Hematopoietic multipotent progenitor cell (in vitro differentiated cells): ENCODE data around the gene STPG4. TPM values are rescaled to one million over a fixed set of nuclear protein-coding genes. Genes with fewer than 3 reads are reported as not detected.

Experiments
- DNase-seq, 3 donors: peaks; one replicate each; pipeline ENCODE4 v3.0.0-alpha.2; 2011 to 2015; ENCODE audit warnings: low read depth in 2 of 3, low spot score in 2 of 3
- total RNA-seq: library from RNA; depleted of rRNA; stranded (reverse); fragments of >200 nt; gene quantifications from one replicate; pipeline ENCODE4 v1.2.3, GENCODE V29; 2012

Gene STPG4
- total RNA-seq, 1 donor: not detected

GRCh38 chr2:47074691-47075090 is 80.4 kb downstream of the STPG4 start:
- no peak for DNase-seq

DNA sequence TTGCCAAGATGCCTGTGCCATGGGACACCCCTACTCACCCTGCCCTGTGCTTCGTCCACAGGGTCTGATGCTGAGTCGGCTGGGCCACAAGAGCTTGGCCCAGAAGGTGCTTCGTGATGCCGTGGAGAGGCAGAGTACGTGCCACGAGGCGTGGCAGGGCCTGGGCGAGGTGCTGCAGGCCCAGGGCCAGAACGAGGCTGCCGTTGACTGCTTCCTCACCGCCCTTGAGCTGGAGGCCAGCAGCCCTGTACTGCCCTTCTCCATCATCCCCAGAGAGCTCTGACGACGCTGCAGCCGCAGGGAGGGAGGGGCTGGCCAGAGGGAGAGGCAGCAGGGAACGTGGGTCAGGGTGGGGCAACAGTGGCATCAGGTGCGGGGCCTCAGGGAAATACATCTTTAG is 81.5 kb downstream of the STPG4 start:
- no peak for DNase-seq

DNA sequence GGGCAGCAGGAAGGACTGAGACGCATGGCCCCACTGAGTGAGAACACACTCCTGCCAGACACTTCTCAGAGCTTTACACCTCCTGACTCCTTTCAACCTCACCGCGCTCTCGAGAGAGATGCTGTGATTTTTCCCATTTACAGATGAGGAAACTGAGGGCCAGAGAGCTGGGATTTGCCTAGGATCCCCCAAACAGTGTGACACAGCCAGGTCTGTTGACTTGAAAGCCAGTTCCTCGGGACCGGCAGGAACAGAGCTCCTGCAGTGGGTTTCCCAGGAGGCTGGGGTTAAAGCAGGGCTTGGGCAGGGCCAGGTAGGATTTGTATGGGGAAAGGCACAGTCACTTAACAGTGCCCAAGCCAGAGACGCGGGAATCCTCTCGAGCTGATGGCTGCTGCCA is 81.9 kb downstream of the STPG4 start:
- DNase-seq: no peak

DNA sequence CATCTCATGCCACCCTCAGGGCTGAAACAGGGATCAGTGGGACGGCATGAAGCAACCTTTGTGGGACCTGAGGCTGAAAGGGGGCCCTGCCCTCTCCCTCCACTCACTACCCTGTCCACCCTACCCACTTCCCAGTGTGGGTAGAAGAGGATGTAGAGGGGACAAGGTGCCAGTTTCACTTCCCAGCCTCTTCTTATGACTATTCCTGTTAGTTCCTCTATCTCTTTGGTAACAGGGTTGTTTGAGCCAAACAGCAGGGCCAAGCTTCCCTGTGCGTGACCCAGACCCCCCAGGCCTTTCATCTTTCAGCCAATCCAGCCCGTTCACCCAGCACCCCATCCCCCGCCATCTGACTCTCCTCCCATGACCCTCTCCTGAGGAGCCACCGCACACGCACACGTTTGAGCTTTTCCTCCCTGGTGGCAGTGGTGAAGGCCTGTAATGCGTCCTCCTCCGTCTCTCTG is 82.3 kb downstream of the STPG4 start:
- peak in 2 of 3 donors; percentile 25 to 54 for DNase-seq

DNA sequence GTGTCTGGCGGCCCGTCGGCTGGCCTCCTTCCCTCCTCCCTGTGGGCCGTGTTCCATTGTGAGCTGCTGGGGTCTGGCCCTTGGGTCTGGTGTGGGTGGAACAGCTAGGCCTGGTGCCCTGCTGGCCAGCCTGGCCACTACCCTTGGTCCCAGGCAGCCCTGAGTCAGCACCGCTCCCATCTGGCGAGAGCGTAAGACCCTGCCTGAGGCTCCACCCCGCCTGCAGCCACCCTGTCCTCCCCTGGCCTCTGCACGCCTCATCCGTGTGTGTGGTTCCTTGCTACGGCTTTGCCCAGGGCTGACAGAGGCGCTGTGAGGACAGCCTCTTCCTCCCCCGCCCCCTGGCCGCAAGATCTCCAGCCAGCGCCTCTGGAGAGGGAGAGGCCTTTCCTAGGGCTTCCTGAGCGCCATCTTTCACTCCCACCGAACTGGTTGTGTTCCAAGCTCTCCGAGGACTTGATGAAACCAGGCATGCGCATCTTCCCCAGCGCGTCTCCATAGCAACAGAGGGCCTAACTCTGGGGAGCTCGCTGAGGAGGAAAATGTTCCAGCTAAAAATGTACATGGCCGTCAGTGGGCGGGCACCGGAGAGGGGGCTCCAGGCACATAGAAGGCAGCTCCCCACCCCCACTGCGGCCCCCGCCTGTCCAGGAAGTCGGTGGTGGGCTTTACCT is 83.0 kb downstream of the STPG4 start:
- peak in 1 of 3 donors; percentile 19 for DNase-seq

- DNase-seq: peak in 2 of 3 donors; percentile 83 to 91
Observed at GRCh38 chr2:47070920-47071824, 83.9 kb downstream of the STPG4 start.

DNA sequence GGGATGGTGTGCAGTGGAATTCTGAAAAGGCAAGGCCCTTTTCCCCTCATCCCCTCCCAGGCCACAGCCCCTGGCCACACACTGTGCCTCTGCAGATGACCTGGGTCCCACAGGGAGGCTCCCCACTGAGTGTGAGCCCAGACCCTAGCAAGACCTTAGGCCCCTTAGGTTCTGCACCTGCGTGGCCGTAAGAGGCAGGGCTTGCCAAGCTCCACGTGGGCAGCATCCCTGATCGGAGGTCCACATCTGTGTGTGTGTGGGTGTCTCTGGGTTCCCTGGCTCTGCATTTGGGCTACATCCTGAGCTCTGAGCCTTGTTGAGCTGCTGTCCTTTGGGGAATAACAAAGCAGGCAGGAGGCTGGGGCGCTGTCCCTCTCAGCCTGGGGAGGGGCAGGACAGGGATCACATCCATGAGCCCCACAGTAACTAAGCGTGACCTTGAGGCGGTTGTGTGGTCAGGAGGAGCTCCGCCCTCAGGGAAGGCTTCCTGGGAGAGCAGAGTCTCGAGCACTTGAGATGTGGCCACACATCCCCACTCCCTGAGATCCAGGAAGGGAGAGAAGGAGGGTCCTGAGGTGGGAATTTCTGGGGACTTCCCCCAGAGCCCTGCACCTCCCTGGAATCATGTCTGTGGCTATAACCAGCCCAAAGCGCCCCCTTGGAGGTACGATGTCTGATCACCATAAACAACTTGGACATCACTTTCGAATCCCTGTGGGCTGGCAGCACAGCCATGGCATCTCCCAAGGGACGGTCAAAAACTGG is 84.8 kb downstream of the STPG4 start:
- no peak for DNase-seq

DNA sequence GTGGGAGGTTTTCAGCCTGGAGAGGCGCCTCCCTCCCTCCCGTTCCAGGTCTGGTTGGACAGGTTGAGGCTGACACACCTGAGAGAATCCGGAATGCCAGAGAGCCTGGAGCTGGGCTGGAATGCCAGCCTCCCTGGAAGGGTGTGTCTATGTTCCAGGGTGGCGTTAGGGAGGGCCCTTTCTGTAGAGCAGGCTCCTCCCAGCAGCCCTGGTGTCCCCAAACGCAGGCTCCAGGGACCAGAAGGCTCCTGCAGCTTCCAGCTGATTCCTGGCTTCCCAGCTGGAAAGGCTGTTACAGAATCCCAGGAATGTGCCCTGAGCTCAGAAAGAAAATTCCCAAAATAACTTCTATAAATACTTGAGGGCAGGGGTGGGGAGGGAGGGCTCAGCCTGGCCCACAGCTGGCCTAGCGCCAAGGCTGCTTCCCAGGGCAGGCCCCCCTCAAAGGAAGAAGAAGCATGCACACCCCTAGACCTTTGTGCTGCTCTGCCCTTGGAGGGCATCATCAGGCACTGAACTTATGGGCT is 85.4 kb downstream of the STPG4 start:
- no peak for DNase-seq

- no peak for DNase-seq
Observed at GRCh38 chr2:47068981-47069627, 86.0 kb downstream of the STPG4 start.

- DNase-seq: no peak
Observed at GRCh38 chr2:47067788-47068407, 87.2 kb downstream of the STPG4 start.

- DNase-seq: no peak
Observed at GRCh38 chr2:47065771-47066380, 89.2 kb downstream of the STPG4 start.

DNA sequence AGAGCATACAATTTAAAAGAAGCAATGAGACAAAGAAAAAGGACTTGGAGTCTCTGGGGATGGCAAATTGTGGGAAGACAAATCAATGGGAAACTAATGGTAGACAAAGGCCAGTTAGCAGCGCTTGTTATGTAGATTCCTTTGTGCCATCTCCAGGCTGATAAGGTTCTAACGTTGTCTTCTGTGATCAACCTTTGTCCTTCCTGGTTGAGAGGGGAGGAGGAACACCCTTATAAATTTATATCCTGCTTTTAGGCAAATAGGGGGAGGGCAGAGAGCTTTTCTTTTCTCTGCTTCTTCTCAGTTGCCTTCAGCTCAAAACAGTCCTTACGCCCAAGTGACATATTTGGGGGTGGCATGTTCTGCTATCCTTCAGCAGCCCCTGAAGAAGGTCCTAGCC is 89.8 kb downstream of the STPG4 start:
- DNase-seq: no peak

GRCh38 chr2:47064106-47064505 is 91.0 kb downstream of the STPG4 start:
- no peak for DNase-seq

DNA sequence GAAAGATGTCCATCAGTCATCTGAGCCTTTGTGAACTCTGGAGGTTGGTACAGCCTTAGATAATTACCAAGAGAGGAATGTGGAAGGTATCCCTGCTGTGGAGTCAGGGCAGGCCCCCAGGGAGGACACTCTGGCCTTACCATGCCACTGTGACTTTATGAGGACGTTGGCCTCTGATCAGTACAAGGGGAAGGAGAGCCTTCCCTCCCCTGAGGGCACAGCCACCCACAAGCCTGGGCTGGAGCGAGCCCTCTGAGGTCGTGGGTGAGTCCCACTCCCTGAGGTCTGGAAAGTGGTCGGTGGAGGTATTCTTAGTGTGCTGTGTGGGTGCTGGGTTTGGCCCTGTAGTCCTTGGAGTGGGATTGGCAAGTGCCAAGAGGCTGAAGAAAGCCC is 91.6 kb downstream of the STPG4 start:
- DNase-seq: no peak

DNA sequence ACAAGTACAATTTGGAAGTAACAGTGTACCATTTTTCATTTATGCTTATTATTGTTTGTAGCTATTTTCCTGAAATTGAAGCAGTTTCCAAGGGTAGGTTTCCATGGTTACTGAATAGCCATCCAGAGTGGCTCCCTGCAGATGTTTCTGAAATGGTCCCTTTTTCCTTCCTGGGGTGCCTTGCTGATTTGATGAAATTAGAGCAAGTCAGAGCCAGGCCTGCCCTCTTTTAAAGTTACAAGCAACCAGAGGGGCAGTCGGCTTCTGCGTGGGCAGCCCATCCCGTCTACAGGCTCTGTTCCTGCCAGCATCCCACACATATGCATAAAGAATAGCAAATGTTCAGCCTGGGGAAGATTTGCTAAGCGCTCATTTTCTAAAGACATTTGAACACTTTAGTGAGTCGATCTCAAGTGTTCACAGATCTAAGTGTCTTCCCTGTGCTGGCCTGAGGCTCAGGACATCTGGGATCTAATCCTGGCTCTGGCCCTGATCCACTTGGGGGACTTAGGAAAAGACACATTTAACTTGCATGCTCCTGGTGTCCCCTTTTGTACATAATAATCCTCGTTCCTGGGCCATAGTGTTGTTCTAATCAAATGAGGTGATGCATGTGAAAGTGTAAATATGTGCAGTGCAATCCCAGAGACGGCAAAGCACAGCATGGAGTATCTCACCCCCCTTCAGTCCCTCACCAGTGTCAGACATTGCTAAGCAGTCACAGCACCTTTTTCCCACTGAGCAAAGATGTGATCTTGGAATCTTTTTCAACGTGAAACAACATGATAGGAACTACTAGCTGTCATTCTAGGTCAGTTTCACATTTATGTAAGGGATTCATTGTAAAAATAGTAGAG is 92.2 kb downstream of the STPG4 start:
- DNase-seq: no peak

GRCh38 chr2:47061944-47062678 is 93.0 kb downstream of the STPG4 start:
- DNase-seq: no peak

- no peak for DNase-seq
Observed at GRCh38 chr2:47060652-47061170, 94.4 kb downstream of the STPG4 start.
